Smooth muscle cell (in vitro differentiated cells): Measurements from ENCODE around the gene ST7. TPM values are rescaled to one million over a fixed set of nuclear protein-coding genes. Genes with fewer than 3 reads are reported as not detected.

ENCODE experiments used
- DNase-seq: peaks from one replicate; lab custom pipeline; 2025; ENCODE audit not compliant: unreplicated experiment; lab: John Stamatoyannopoulos, UW
- H2AFZ ChIP-seq: fragments of 200-600 bp; sonication (generic); 2 replicates; pipeline ENCODE4 v1.6.0; 2016; ENCODE audit warnings: antibody characterized with exemption, low read depth, mild to moderate bottlenecking
- H3F3A ChIP-seq: fragments of 200-600 bp; sonication (generic); 2 replicates; pipeline ENCODE4 v1.6.0; 2017; ENCODE audit warnings: antibody characterized with exemption, low read depth
- H3K27ac ChIP-seq: fragments of 200-600 bp; sonication (generic); 2 replicates; pipeline ENCODE4 v1.5.1; 2016; ENCODE audit warnings: low read depth, mild to moderate bottlenecking
- H3K27me3 ChIP-seq: fragments of 200-600 bp; sonication (generic); 2 replicates; pipeline ENCODE4 v1.6.1; 2016; ENCODE audit warnings: low read depth, mild to moderate bottlenecking
- H3K36me3 ChIP-seq: fragments of 200-600 bp; sonication (generic); 2 replicates; pipeline ENCODE4 v1.5.1; 2016; ENCODE audit warnings: low read depth
- H3K4me1 ChIP-seq: fragments of 200-600 bp; sonication (generic); 2 replicates; pipeline ENCODE4 v1.5.1; 2016; ENCODE audit warnings: low read depth
- H3K4me2 ChIP-seq: fragments of 200-600 bp; sonication (generic); 2 replicates; pipeline ENCODE4 v1.6.0; 2016; ENCODE audit warnings: mild to moderate bottlenecking
- H3K4me3 ChIP-seq: fragments of 200-600 bp; sonication (generic); 2 replicates; pipeline ENCODE4 v1.5.1; 2016; ENCODE audit warnings: mild to moderate bottlenecking
- H3K79me2 ChIP-seq: fragments of 200-600 bp; sonication (generic); 2 replicates; pipeline ENCODE4 v1.6.0; 2016; ENCODE audit warnings: low read depth, mild to moderate bottlenecking
- H3K9ac ChIP-seq: fragments of 200-600 bp; sonication (generic); 2 replicates; pipeline ENCODE4 v1.6.0; 2016; ENCODE audit warnings: low read depth
- H3K9me3 ChIP-seq: fragments of 200-600 bp; sonication (generic); replicated peaks from 2 replicates; pipeline ENCODE4 v1.5.1; 2016; ENCODE audit warnings: low read depth
- H4K20me1 ChIP-seq: fragments of 200-600 bp; sonication (generic); 2 replicates; pipeline ENCODE4 v1.6.0; 2016; ENCODE audit warnings: low read depth
- CTCF ChIP-seq: fragments of 200-600 bp; sonication (generic); IDR thresholded peaks from 2 replicates; pipeline ENCODE4 v1.5.1; 2017; ENCODE audit warnings: borderline replicate concordance, mild to moderate bottlenecking, antibody characterized with exemption; ENCODE audit not compliant: insufficient read depth, poor library complexity, severe bottlenecking
- WGBS: methylation state at CpG from one replicate; pipeline ENCODE4 v1.1.7; 2016; ENCODE audit warnings: low lambda C conversion rate; 5-methylcytosine and 5-hydroxymethylcytosine counted together
- polyA plus RNA-seq: library from polyadenylated mRNA; unstranded; fragments of >200 nt; fragmentation: Nextera tagmentation; extraction: Ambion mirVana; gene quantifications from 2 replicates; pipeline ENCODE4 v1.2.1, GENCODE V29; 2016
- total RNA-seq: library from RNA; depleted of rRNA; stranded (reverse); fragments of >200 nt; gene quantifications from 2 replicates; pipeline ENCODE4 v1.2.3, GENCODE V29; 2014

Gene ST7
- total and polyA plus RNA-seq, 2 experiments from 2014 or later: 23.2 to 26.1 TPM

GRCh38 chr7:116977172-116977571 lies 23.9 kb downstream of the ST7 start:
- no peak overlapping the region for H3K9ac ChIP-seq
- no peak overlapping the region for H2AFZ ChIP-seq
- no peak overlapping the region for H3K4me3 ChIP-seq
- H3K79me2 ChIP-seq: peaks cover 75% of the 10 kb centered on the region
- no peak overlapping the region for H3K4me2 ChIP-seq
- H3K27me3 ChIP-seq: no peaks in the 10 kb centered on the region
- H3K36me3 ChIP-seq: no peaks in the 10 kb centered on the region
- no peaks in the 10 kb centered on the region for H3F3A ChIP-seq
- H4K20me1 ChIP-seq: peaks cover 8% of the 10 kb centered on the region
- no peaks in the 10 kb centered on the region for H3K9me3 ChIP-seq
- no peak overlapping the region for H3K27ac ChIP-seq
- H3K4me1 ChIP-seq: peaks cover 7% of the 10 kb centered on the region
- DNase-seq: no peak
- no peak for TF ChIP-seq CTCF
- 96% methylated on average over 1 of the region's 1 CpG for WGBS

- TF ChIP-seq CTCF: no peak
- peaks cover 4% of the 10 kb centered on the region for H4K20me1 ChIP-seq
These were observed 24.7 kb downstream of the ST7 start for GRCh38 chr7:116978006-116978405.

GRCh38 chr7:116979430-116979829 lies 26.1 kb downstream of the ST7 start:
- Histone ChIP-seq H3K9me3 (no peaks in the 10 kb centered on the region), H3F3A (no peaks in the 10 kb centered on the region), H3K9ac (no peak overlapping the region), H3K4me3 (no peak overlapping the region), H3K27me3 (no peaks in the 10 kb centered on the region), H2AFZ (no peak overlapping the region), H3K4me1 (peaks cover 7% of the 10 kb centered on the region), H3K36me3 (no peaks in the 10 kb centered on the region), H3K4me2 (peak overlapping the region; percentile 49), H3K27ac (peak overlapping the region; percentile 12), H4K20me1 (peaks cover 6% of the 10 kb centered on the region), H3K79me2 (peaks cover 62% of the 10 kb centered on the region)
- no peak for DNase-seq
- TF ChIP-seq CTCF: no peak
- WGBS: 88% methylated on average over 3 of the region's 3 CpGs

More at GRCh38 chr7:116978006-116978405, 24.7 kb downstream of the ST7 start:
- no peak overlapping the region for H3K9ac ChIP-seq
- no peak overlapping the region for H2AFZ ChIP-seq
- no peak overlapping the region for H3K27ac ChIP-seq
- WGBS: 92% methylated on average over 1 of the region's 1 CpG
- H3K79me2 ChIP-seq: peaks cover 75% of the 10 kb centered on the region
- H3K27me3 ChIP-seq: no peaks in the 10 kb centered on the region
- H3K9me3 ChIP-seq: no peaks in the 10 kb centered on the region
- no peak overlapping the region for H3K4me3 ChIP-seq
- H3K4me1 ChIP-seq: peaks cover 7% of the 10 kb centered on the region
- H3K36me3 ChIP-seq: no peaks in the 10 kb centered on the region
- no peak overlapping the region for H3K4me2 ChIP-seq
- H3F3A ChIP-seq: no peaks in the 10 kb centered on the region
- no peak for DNase-seq

- no peak for DNase-seq
- WGBS: 93% methylated on average over 4 of the region's 4 CpGs
- Histone ChIP-seq H3K9me3 (no peaks in the 10 kb centered on the region), H3K79me2 (peaks cover 59% of the 10 kb centered on the region), H3K27ac (no peak overlapping the region), H3K4me2 (no peak overlapping the region), H3F3A (no peaks in the 10 kb centered on the region), H3K9ac (no peak overlapping the region), H3K4me1 (peaks cover 7% of the 10 kb centered on the region), H4K20me1 (peaks cover 16% of the 10 kb centered on the region), H3K27me3 (no peaks in the 10 kb centered on the region), H2AFZ (no peak overlapping the region), H3K36me3 (no peaks in the 10 kb centered on the region), H3K4me3 (no peak overlapping the region)
- no peak for TF ChIP-seq CTCF
These were observed 27.1 kb downstream of the ST7 start for GRCh38 chr7:116980354-116980753.
